ENCODE measurements around the gene ZIC1.

- TF ChIP-seq CTCF (conservative IDR thresholded peaks at IDR 0.05; ENCODE audit: low read depth in 2 of 2) (no peak), CREB1 (CRISPR knock-in tag; IDR thresholded peaks at IDR 0.05; ENCODE audit: low read depth) (no peak), ZNF114 (CRISPR knock-in tag; IDR thresholded peaks at IDR 0.05) (no peak), EZH2 (IDR thresholded peaks at IDR 0.05; ENCODE audit: low read depth, unreplicated experiment) (no peak), EZH2phosphoT487 (IDR thresholded peaks at IDR 0.05; ENCODE audit: unreplicated experiment) (no peak), POLR2AphosphoS5 (IDR thresholded peaks at IDR 0.05; ENCODE audit: low read depth) (no peak), ZNF462 (CRISPR knock-in tag; IDR thresholded peaks at IDR 0.05) (no peak), JUNB (IDR thresholded peaks at IDR 0.05; ENCODE audit: unreplicated experiment) (no peak), REST (IDR thresholded peaks at IDR 0.05; ENCODE audit: unreplicated experiment) (no peak)
Measured at GRCh38 chr3:147401421-147401820, 7.7 kb upstream of the ZIC1 start.
